GM23248 (cell line): ENCODE data around the gene ITM2C. TPM values are rescaled to one million over a fixed set of nuclear protein-coding genes. Genes with fewer than 3 reads are reported as not detected.

Experiments
- DNase-seq: peaks from one replicate; pipeline ENCODE4 v3.0.0-alpha.2; 2015
- H2AFZ ChIP-seq: fragments of 200-600 bp; sonication (generic); 2 replicates; pipeline ENCODE4 v1.6.1; 2016; ENCODE audit warnings: antibody characterized with exemption
- H3F3A ChIP-seq: fragments of 200-600 bp; sonication (generic); 2 replicates; pipeline ENCODE4 v1.6.1; 2016; ENCODE audit warnings: mild to moderate bottlenecking, antibody characterized with exemption, mixed run types; ENCODE audit not compliant: insufficient read depth
- H3K27ac ChIP-seq: fragments of 200-600 bp; sonication (generic); 2 replicates; pipeline ENCODE4 v1.5.1; 2016; ENCODE audit warnings: mild to moderate bottlenecking
- H3K27me3 ChIP-seq: fragments of 200-600 bp; sonication (generic); replicated peaks from 2 replicates; pipeline ENCODE4 v1.6.1; 2016; ENCODE audit warnings: mild to moderate bottlenecking; ENCODE audit not compliant: insufficient read depth
- H3K36me3 ChIP-seq: fragments of 200-600 bp; sonication (generic); 2 replicates; pipeline ENCODE4 v1.6.1; 2016; ENCODE audit warnings: low read depth, mild to moderate bottlenecking
- H3K4me1 ChIP-seq: fragments of 200-600 bp; sonication (generic); 2 replicates; pipeline ENCODE4 v1.6.1; 2016; ENCODE audit warnings: mild to moderate bottlenecking; ENCODE audit not compliant: insufficient read depth
- H3K4me2 ChIP-seq: fragments of 200-600 bp; sonication (generic); one replicate; pipeline ENCODE4 v1.6.1; 2016; ENCODE audit warnings: mild to moderate bottlenecking; ENCODE audit not compliant: unreplicated experiment
- H3K4me3 ChIP-seq: fragments of 200-600 bp; sonication (generic); 2 replicates; pipeline ENCODE4 v1.5.1; 2016; ENCODE audit warnings: mild to moderate bottlenecking
- H3K79me2 ChIP-seq: fragments of 200-600 bp; sonication (generic); 2 replicates; pipeline ENCODE4 v1.6.1; 2016; ENCODE audit warnings: mild to moderate bottlenecking; ENCODE audit not compliant: insufficient read depth
- H3K9ac ChIP-seq: fragments of 200-600 bp; sonication (generic); 2 replicates; pipeline ENCODE4 v1.6.1; 2016; ENCODE audit warnings: mild to moderate bottlenecking
- H3K9me2 ChIP-seq: fragments of 200-600 bp; sonication (generic); 2 replicates; pipeline ENCODE4 v1.6.1; 2016; ENCODE audit warnings: mixed run types, mild to moderate bottlenecking, moderate library complexity; ENCODE audit not compliant: insufficient read depth
- H3K9me3 ChIP-seq: fragments of 200-600 bp; sonication (generic); one replicate; pipeline ENCODE4 v1.6.1; 2017; ENCODE audit warnings: low read depth
- H4K20me1 ChIP-seq: fragments of 200-600 bp; sonication (generic); 2 replicates; pipeline ENCODE4 v1.6.0; 2016; ENCODE audit not compliant: insufficient read depth
- EZH2 ChIP-seq: fragments of 200-600 bp; sonication (generic); IDR thresholded peaks from 2 replicates; pipeline ENCODE4 v1.6.1; 2018; ENCODE audit warnings: antibody characterized with exemption, mild to moderate bottlenecking; ENCODE audit not compliant: insufficient read depth, poor library complexity, severe bottlenecking
- EZH2phosphoT487 ChIP-seq: fragments of 200-600 bp; sonication (generic); IDR thresholded peaks from 2 replicates; pipeline ENCODE4 v1.6.1; 2018; ENCODE audit warnings: antibody characterized with exemption, moderate library complexity, mild to moderate bottlenecking, low read depth; ENCODE audit not compliant: insufficient read depth
- WGBS, 2 experiments: methylation state at CpG; one replicate each; pipeline ENCODE4 v1.1.6; 2015 to 2017; ENCODE audit warnings: low lambda C conversion rate in 2 of 2, low coverage in 1 of 2; ENCODE audit errors: missing lambda C conversion rate in 2 of 2; 5-methylcytosine and 5-hydroxymethylcytosine counted together
- in situ Hi-C: fragments of 300-500 bp; cut with MboI; formaldehyde crosslinking; loops from 2 replicates; pipeline ENCODE4 v1.15.0; 2020
- polyA plus RNA-seq: library from polyadenylated mRNA; unstranded; fragments of >200 nt; fragmentation: Nextera tagmentation; extraction: Ambion mirVana; gene quantifications from 2 replicates; pipeline ENCODE4 v1.2.1, GENCODE V29; 2016
- total RNA-seq: library from RNA; depleted of rRNA; stranded (reverse); fragments of >200 nt; shearing (Covaris generic); gene quantifications from 2 replicates; pipeline ENCODE4 v1.2.3, GENCODE V29; 2014

ITM2C gene
- total and polyA plus RNA-seq, 2 experiments from 2014 or later: 38.9 to 47.3 TPM

- no peaks in the 10 kb centered on the region for H3K79me2 ChIP-seq
- no peak overlapping the region for H3K9ac ChIP-seq
- H3K36me3 ChIP-seq: peaks cover 23% of the 10 kb centered on the region
- in situ Hi-C loops: loop anchor here (25.0 kb wide), 1 partner anchor 809 kb away; no protein-coding TSS in a partner anchor
- H3F3A ChIP-seq: peaks cover 9% of the 10 kb centered on the region; the same call in 1 of the 2 replicates
- H3K4me3 ChIP-seq: no peak overlapping the region
- 73 to 74% methylated on average over 18 of the region's 18 CpGs for WGBS, 2 experiments
- H3K27me3 ChIP-seq: no peaks in the 10 kb centered on the region
- H3K9me2 ChIP-seq: no peaks in the 10 kb centered on the region
- no peaks in the 10 kb centered on the region for H3K9me3 ChIP-seq
- no peak for DNase-seq
- H3K4me2 ChIP-seq: no peak overlapping the region
- no peak overlapping the region for H3K27ac ChIP-seq
- no peak overlapping the region for H2AFZ ChIP-seq
- H4K20me1 ChIP-seq: no peaks in the 10 kb centered on the region
- no peaks in the 10 kb centered on the region for H3K4me1 ChIP-seq
- no peak for TF ChIP-seq EZH2
- TF ChIP-seq EZH2phosphoT487: no peak
Observed at GRCh38 chr2:230821261-230821990, 43.3 kb upstream of the ITM2C start.

DNA sequence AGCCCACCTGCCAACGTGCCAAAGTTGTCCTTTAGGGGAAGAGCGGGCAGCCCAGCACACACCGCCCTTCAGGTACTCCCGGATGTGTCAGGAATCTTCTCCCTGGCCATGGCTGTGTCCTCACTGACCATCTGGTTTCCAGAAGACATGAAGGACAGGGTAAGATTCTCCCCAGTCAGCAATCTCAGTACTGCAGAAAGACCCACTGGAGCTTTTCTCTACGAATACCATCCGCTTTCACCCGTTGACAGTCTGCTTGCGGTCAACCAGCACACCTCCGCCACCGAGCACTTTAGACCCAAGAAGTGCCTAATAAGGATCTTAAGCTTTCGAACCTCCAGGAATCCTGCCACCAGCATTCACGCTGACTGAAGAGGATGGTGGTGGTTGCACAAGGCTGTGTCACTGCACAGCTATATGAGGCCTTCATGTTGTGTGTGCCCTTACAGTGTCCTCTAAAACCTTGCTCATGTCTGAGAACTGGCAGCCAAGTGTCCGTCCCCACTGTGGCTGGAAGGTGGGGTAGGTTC, 42.7 kb upstream of the ITM2C start:
- H3K4me1 ChIP-seq: no peaks in the 10 kb centered on the region
- no peaks in the 10 kb centered on the region for H3K9me3 ChIP-seq
- no peak for DNase-seq
- no peak overlapping the region for H3K27ac ChIP-seq
- peaks cover 20% of the 10 kb centered on the region for H3K36me3 ChIP-seq
- 86 to 88% methylated on average over 13 of the region's 13 CpGs for WGBS, 2 experiments
- H2AFZ ChIP-seq: no peak overlapping the region
- no peaks in the 10 kb centered on the region for H3K79me2 ChIP-seq
- no peaks in the 10 kb centered on the region for H4K20me1 ChIP-seq
- H3K4me2 ChIP-seq: no peak overlapping the region
- H3K27me3 ChIP-seq: peaks cover 4% of the 10 kb centered on the region
- no peaks in the 10 kb centered on the region for H3K9me2 ChIP-seq
- no peak overlapping the region for H3K9ac ChIP-seq
- peaks cover 9% of the 10 kb centered on the region; the same call in 1 of the 2 replicates for H3F3A ChIP-seq
- TF ChIP-seq EZH2phosphoT487: no peak
- H3K4me3 ChIP-seq: no peak overlapping the region
- in situ Hi-C loops: loop anchor here (25.0 kb wide), 1 partner anchor 810 kb away; no protein-coding TSS in a partner anchor

DNA sequence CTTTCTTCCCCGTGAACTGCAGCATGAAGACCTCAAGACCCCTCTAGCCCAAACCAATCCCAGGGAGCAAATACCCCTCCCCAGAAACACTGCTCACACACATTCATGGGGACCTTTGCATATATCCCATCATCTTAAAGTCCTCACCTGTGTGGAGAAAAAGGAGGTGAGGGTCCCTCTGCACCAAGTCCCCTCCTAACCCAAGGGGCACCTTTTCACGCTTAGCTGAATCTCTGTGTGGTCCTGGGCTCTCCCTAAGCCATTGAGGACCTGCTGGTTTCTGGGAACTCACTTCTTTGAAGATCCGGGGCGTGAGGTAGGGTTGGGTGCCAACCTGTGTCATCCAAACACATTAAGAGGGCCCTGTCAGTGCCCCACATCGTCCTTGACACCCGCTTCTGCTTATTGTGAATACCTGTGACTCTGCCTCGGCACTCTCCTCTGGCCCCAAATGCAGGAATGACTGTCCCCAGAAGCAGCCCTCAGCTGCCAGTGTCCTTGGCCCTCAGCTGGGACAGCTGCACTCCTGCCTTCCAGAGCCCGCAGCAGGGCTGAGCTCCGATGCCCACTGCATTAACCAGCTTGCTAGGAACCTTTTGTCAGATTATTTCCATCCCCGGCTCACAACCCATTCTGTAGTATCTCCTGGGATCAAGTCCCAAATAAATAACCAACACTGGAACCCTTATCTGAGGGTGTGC, 41.3 kb upstream of the ITM2C start:
- TF ChIP-seq EZH2phosphoT487 (no peak), EZH2 (no peak)
- H3F3A ChIP-seq: peaks cover 9% of the 10 kb centered on the region; the same call in 1 of the 2 replicates
- H3K27ac ChIP-seq: no peak overlapping the region
- no peak overlapping the region for H3K4me3 ChIP-seq
- no peaks in the 10 kb centered on the region for H3K79me2 ChIP-seq
- no peaks in the 10 kb centered on the region for H3K9me2 ChIP-seq
- no peak overlapping the region for H2AFZ ChIP-seq
- no peaks in the 10 kb centered on the region for H3K9me3 ChIP-seq
- in situ Hi-C loops: loop anchor here (25.0 kb wide), 1 partner anchor 811 kb away; no protein-coding TSS in a partner anchor
- DNase-seq: no peak
- H4K20me1 ChIP-seq: no peaks in the 10 kb centered on the region
- no peaks in the 10 kb centered on the region for H3K4me1 ChIP-seq
- peaks cover 8% of the 10 kb centered on the region for H3K36me3 ChIP-seq
- WGBS, 2 experiments: 50 to 52% methylated on average over 10 of the region's 10 CpGs
- no peak overlapping the region for H3K9ac ChIP-seq
- H3K4me2 ChIP-seq: no peak overlapping the region
- peaks cover 14% of the 10 kb centered on the region for H3K27me3 ChIP-seq

DNA sequence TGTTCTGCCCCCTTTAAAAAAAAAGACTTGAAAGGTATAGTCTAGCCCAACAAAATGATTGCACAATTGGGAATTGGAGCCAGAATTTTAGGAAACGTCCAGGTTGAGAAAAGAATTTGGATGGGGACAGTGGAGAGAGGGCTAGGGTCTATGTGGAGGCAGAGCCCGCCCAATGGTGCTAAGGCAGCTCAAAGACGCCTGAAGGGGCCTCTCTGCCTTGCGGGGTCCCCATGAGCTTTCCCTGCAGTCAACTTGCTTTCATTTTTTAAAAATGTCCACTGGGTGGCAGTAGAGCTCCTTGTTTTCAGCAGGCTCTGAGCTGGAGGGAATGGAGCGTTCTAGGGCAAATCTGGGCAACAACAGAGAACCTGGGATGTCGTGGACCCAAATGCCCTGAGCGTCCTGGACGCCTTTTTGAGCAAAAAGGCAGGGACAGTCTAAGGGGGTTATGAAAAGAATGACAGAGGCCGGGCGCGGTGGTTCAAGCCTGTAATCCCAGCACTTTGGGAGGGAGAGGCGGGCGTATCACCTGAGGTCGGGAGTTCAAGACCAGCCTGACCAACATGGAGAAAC, 40.2 kb upstream of the ITM2C start:
- WGBS, 2 experiments: 16 to 21% methylated on average over 13 to 14 of the region's 14 CpGs
- Histone ChIP-seq H3K27ac (no peak overlapping the region), H3K79me2 (no peaks in the 10 kb centered on the region), H3F3A (peaks cover 9% of the 10 kb centered on the region; the same call in 1 of the 2 replicates), H2AFZ (peak overlapping the region; percentile 17), H3K4me3 (peak overlapping the region; percentile 62), H3K36me3 (no peaks in the 10 kb centered on the region), H3K9me2 (no peaks in the 10 kb centered on the region), H3K4me1 (no peaks in the 10 kb centered on the region), H3K9me3 (no peaks in the 10 kb centered on the region), H3K4me2 (peak overlapping the region; percentile 61), H3K27me3 (peaks cover 14% of the 10 kb centered on the region), H3K9ac (peak overlapping the region; percentile 32; the same call in 1 of the 2 replicates), H4K20me1 (no peaks in the 10 kb centered on the region)
- TF ChIP-seq EZH2phosphoT487 (no peak), EZH2 (no peak)
- peak; percentile 82 for DNase-seq
- in situ Hi-C loops: loop anchor here (25.0 kb wide), 1 partner anchor 812 kb away; no protein-coding TSS in a partner anchor
